Body of pancreas (tissue), 4 donors: Measurements from ENCODE around the gene LVRN.

Experiments used
- POLR2A ChIP-seq, 3 donors: fragments of 450-650 bp; IDR thresholded peaks; one replicate each; pipeline ENCODE4 v1.6.1; 2016; ENCODE audit warnings: antibody characterized with exemption in 3 of 3, mild to moderate bottlenecking in 2 of 3
- TF ChIP-seq, protein P1 (sequence below), 7 experiments: fragments of 450-650 bp in 4 of 7; fragments of 200-600 bp in 3 of 7; sonication (generic) in 3 of 7; IDR thresholded peaks; one replicate each; pipeline ENCODE4 v1.5.1; 2016 to 2019; ENCODE audit warnings: antibody characterized with exemption in 7 of 7

DNA sequence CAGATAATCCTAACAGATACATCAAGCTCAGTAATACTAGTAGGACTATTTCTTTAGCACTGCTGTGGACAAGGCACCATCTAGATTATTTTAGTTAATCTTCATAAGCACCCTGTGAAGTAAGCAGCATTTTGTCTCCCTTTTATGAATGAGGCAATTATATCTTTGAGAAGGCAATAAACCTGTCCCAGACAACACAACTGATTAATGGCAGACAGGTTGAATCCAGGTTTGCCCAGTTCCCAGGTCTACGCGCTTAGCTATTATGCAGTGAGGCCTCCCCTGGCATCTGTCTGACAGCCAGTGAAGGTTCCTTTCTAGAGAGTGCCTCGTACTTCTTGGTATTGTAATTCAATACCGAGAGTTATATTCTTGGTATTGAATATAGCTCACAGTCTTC lies 9.7 kb upstream of the LVRN start:
- TF ChIP-seq, protein P1, sequence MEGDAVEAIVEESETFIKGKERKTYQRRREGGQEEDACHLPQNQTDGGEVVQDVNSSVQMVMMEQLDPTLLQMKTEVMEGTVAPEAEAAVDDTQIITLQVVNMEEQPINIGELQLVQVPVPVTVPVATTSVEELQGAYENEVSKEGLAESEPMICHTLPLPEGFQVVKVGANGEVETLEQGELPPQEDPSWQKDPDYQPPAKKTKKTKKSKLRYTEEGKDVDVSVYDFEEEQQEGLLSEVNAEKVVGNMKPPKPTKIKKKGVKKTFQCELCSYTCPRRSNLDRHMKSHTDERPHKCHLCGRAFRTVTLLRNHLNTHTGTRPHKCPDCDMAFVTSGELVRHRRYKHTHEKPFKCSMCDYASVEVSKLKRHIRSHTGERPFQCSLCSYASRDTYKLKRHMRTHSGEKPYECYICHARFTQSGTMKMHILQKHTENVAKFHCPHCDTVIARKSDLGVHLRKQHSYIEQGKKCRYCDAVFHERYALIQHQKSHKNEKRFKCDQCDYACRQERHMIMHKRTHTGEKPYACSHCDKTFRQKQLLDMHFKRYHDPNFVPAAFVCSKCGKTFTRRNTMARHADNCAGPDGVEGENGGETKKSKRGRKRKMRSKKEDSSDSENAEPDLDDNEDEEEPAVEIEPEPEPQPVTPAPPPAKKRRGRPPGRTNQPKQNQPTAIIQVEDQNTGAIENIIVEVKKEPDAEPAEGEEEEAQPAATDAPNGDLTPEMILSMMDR (IDR thresholded peaks at IDR 0.05), result no peak
- no peak for TF ChIP-seq POLR2A (IDR thresholded peaks at IDR 0.05)
